ENCODE data around the gene PACSIN3.
A peak's percentile ranks its signal among the peaks of the same experiment; 100 is the strongest.

DNA sequence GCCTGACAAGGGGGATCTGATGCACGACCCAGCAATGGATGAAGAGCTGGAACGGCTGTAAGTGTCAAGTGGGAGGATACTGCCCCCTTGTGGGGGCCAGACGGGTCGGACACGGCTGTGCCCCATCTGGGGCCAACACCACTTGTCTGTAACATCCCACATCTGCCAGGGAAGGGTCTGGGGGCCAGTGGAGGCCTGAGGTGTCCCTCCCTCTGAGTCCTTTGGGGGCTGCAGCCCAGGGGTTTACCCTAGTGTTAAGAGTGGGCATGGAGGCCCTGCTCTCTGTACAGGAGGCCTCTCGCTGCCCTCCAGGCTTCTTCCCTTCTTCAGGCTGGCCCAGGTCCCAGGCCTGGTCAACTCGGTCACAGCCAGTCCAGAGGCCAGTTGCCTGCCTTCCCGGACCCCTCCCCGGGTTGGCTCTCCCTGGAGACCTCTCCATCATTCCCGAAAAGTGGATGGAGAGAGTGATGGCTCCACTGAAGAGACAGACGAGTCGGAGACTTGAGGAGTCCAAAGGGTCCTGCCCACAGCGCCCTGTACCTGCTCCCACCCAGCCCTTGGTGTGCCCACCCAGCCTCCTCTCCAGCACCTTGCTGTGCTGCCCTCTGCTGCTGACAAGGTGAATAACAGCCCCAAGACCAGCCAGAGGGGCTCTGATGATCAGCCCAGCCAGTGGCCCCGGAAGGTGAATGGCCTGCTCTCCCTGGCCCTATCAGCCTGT lies 24.9 kb downstream of the PACSIN3 start:
- TF ChIP-seq CTCF (conservative IDR thresholded peaks at IDR 0.05 in 1 of 2, IDR thresholded peaks at IDR 0.05 in 1 of 2; ENCODE audit: low read depth in 1 of 2, low read length in 2 of 2), result peak; percentile 77 to 78
- no peak for TF ChIP-seq EZH2 (IDR thresholded peaks at IDR 0.05; ENCODE audit: low read length, missing control alignments)
